PC-3 (cell line): ENCODE measurements around the gene ZBED4. TPM values are rescaled to one million over a fixed set of nuclear protein-coding genes. Genes with fewer than 3 reads are reported as not detected.

ENCODE experiments used
- ATAC-seq: fragments of 200-7000 bp; cut with Tn5 transposase; 2 replicates; pipeline ENCODE4 v1.9.1; 2020; ENCODE audit warnings: mild to moderate bottlenecking, moderate library complexity
- BruUV-seq: library from RNA; stranded (reverse); fragments of 400-500 nt; replicated peaks from 2 replicates; lab custom pipeline; 2021; lab: Mats Ljungman, UMichigan
- CTCF ChIA-PET: fragments of 300-600 bp; sonication (Branson Sonifier 250); formaldehyde crosslinking; loops from one replicate; lab custom pipeline; 2022; ENCODE audit warnings: antibody characterized with exemption; lab: Charles Lee
- POLR2A ChIA-PET: fragments of 300-600 bp; sonication (Branson Sonifier 250); formaldehyde crosslinking; loops from one replicate; lab custom pipeline; 2022; ENCODE audit warnings: antibody characterized with exemption; ENCODE audit not compliant: unreplicated experiment; lab: Charles Lee
- DNase-seq: peaks from one replicate; pipeline ENCODE4 v3.0.0-alpha.2; 2015
- H2AFZ ChIP-seq: fragments of 300-600 bp; sonication (generic); 2 replicates; pipeline ENCODE4 v1.6.0; 2016; ENCODE audit warnings: antibody characterized with exemption, low read length
- H3F3A ChIP-seq: fragments of 300-600 bp; sonication (generic); one replicate; pipeline ENCODE4 v1.6.0; 2017; ENCODE audit warnings: antibody characterized with exemption, low read length, control low read depth, mild to moderate bottlenecking; ENCODE audit not compliant: unreplicated experiment
- H3K27ac ChIP-seq: fragments of 300-600 bp; sonication (generic); 2 replicates; pipeline ENCODE4 v1.5.1; 2016; ENCODE audit warnings: mild to moderate bottlenecking, low read length
- H3K27me3 ChIP-seq: fragments of 300-600 bp; sonication (generic); 2 replicates; pipeline ENCODE4 v1.6.1; 2016; ENCODE audit warnings: low read length, mixed read lengths
- H3K36me3 ChIP-seq: fragments of 300-600 bp; sonication (generic); 2 replicates; pipeline ENCODE4 v1.6.1; 2016; ENCODE audit warnings: low read depth, mixed run types, low read length, mixed read lengths
- H3K4me1 ChIP-seq: fragments of 300-600 bp; sonication (generic); 2 replicates; pipeline ENCODE4 v1.5.1; 2016; ENCODE audit warnings: low read length; ENCODE audit not compliant: insufficient read depth
- H3K4me2 ChIP-seq: fragments of 300-600 bp; sonication (generic); 2 replicates; pipeline ENCODE4 v1.6.0; 2016; ENCODE audit warnings: low read length
- H3K4me3 ChIP-seq: fragments of 300-600 bp; sonication (generic); 2 replicates; pipeline ENCODE4 v1.5.1; 2016; ENCODE audit warnings: mild to moderate bottlenecking, low read length, mixed read lengths
- H3K79me2 ChIP-seq: fragments of 300-600 bp; sonication (generic); 2 replicates; pipeline ENCODE4 v1.6.1; 2017; ENCODE audit warnings: low read length, mixed read lengths
- H3K9ac ChIP-seq: fragments of 300-600 bp; sonication (generic); 2 replicates; pipeline ENCODE4 v1.6.0; 2016; ENCODE audit warnings: mild to moderate bottlenecking, low read length
- H3K9me2 ChIP-seq: fragments of 300-600 bp; sonication (generic); replicated peaks from 2 replicates; pipeline ENCODE4 v1.6.1; 2016; ENCODE audit warnings: mixed run types, low read length, mixed read lengths
- H3K9me3 ChIP-seq: fragments of 300-600 bp; sonication (generic); 2 replicates; pipeline ENCODE4 v1.6.1; 2016; ENCODE audit warnings: low read length, mixed read lengths
- H4K20me1 ChIP-seq: fragments of 300-600 bp; sonication (generic); 2 replicates; pipeline ENCODE4 v1.6.1; 2016; ENCODE audit warnings: low read length, mixed read lengths
- EZH2 ChIP-seq: fragments of 300-600 bp; sonication (generic); IDR thresholded peaks from one replicate; pipeline ENCODE4 v1.6.1; 2017; ENCODE audit warnings: antibody characterized with exemption, mild to moderate bottlenecking, low read length; ENCODE audit not compliant: unreplicated experiment
- EZH2phosphoT487 ChIP-seq: fragments of 300-600 bp; sonication (generic); IDR thresholded peaks from 2 replicates; pipeline ENCODE4 v1.6.1; 2018; ENCODE audit warnings: mild to moderate bottlenecking, antibody characterized with exemption, low read length, borderline replicate concordance
- intact Hi-C: fragments of 100-400 bp; cut with micrococcal nuclease; formaldehyde crosslinking; loops from 2 replicates; pipeline ENCODE4 v1.9.0; 2023
- total RNA-seq: library from RNA; depleted of rRNA; stranded (reverse); fragments of >200 nt; gene quantifications from 2 replicates; pipeline ENCODE4 v1.2.3, GENCODE V29; 2014
- TF ChIP-seq, protein P1 (sequence below): fragments of 300-600 bp; sonication (generic); conservative IDR thresholded peaks from 2 replicates; pipeline ENCODE4 v1.5.1; 2017; ENCODE audit warnings: antibody characterized with exemption, low read depth, mild to moderate bottlenecking, low read length

The ZBED4 gene
- total RNA-seq, 1 experiment from 2014 or later = 11.5 TPM

DNA sequence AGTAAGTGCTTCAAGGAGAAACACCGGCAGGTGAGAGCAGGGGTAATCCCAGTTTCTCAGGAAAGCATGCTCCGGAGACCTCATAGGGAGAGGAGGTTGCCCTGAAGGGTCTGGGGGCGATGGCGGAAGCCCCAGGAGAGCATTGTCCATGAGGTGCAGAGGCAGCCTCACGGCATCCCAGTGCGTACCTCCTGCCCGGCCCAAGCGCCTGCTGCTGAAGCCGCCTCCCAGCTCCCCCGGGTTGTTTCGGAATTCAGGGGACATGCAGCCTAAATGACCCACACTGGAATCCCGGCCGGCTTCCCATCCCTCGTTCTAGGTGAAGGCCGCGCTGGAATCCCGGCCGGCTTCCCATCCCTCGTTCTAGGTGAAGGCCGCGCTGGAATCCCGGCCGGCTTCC lies 2.7 kb downstream of the ZBED4 start:
- Histone ChIP-seq H3F3A (no peaks in the 10 kb centered on the region), H3K36me3 (no peaks in the 10 kb centered on the region; the same call in 1 of the 2 replicates), H3K4me3 (no peak overlapping the region), H3K27me3 (no peaks in the 10 kb centered on the region), H3K4me2 (peak overlapping the region; percentile 79; the same call in 1 of the 2 replicates), H3K27ac (no peak overlapping the region), H2AFZ (no peak overlapping the region), H3K9ac (no peak overlapping the region; the same call in 1 of the 2 replicates), H3K9me3 (no peaks in the 10 kb centered on the region), H3K9me2 (no peaks in the 10 kb centered on the region), H3K79me2 (peaks cover 72% of the 10 kb centered on the region), H3K4me1 (peaks cover 11% of the 10 kb centered on the region; the same call in 1 of the 2 replicates), H4K20me1 (peaks cover 23% of the 10 kb centered on the region)
- TF ChIP-seq, protein P1, sequence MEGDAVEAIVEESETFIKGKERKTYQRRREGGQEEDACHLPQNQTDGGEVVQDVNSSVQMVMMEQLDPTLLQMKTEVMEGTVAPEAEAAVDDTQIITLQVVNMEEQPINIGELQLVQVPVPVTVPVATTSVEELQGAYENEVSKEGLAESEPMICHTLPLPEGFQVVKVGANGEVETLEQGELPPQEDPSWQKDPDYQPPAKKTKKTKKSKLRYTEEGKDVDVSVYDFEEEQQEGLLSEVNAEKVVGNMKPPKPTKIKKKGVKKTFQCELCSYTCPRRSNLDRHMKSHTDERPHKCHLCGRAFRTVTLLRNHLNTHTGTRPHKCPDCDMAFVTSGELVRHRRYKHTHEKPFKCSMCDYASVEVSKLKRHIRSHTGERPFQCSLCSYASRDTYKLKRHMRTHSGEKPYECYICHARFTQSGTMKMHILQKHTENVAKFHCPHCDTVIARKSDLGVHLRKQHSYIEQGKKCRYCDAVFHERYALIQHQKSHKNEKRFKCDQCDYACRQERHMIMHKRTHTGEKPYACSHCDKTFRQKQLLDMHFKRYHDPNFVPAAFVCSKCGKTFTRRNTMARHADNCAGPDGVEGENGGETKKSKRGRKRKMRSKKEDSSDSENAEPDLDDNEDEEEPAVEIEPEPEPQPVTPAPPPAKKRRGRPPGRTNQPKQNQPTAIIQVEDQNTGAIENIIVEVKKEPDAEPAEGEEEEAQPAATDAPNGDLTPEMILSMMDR = no peak
- TF ChIP-seq EZH2phosphoT487 (no peak), EZH2 (no peak)
- no peak for DNase-seq
- BruUV-seq = no TSS peak
- ChIA-PET POLR2A (no interaction called here), CTCF (no interaction called here)
- ATAC-seq = no peak
- intact Hi-C loops = no loop called here

DNA sequence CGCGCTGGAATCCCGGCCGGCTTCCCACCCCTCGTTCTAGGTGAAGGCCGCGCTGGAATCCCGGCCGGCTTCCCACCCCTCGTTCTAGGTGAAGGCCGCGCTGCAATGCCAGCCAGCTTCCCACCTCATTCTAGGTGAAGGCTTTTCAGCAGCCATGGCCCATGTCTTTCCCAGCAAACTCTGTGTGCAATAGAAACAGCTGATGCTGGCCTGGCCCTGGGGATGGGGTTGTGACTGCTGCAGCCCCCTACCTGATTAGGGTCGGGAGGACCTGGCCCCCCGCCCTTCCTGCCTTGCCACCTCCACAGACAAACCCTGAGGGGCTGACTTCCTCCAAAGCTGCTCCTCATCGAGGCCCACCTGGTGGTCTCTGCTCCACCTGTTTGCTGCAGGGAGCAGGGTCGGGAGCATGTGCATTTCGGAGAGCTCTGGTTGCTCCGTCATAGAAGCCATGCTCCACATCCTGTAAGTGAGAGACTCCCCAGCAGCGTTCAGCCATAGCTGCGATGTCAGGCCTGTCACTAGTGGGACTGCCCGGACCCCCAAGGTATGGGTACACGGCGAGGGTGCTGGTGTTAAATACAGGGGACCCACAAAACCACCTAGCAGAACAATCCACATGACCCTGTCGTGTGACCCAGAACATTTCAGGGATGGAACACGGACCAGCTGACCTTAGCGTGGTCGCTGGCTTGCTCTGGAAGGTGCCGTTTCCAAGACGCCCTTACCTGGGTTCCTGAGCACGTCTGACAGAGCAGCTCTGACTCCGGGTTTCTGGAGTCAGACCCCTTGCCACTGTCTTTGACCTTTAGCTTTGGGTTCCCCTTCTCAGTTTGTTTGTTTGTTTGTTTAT lies 3.3 kb downstream of the ZBED4 start:
- BruUV-seq = no TSS peak
- Histone ChIP-seq H2AFZ (no peak overlapping the region), H3K9me2 (no peaks in the 10 kb centered on the region), H4K20me1 (peaks cover 28% of the 10 kb centered on the region), H3K4me1 (peaks cover 11% of the 10 kb centered on the region; the same call in 1 of the 2 replicates), H3K27ac (no peak overlapping the region), H3K79me2 (peaks cover 79% of the 10 kb centered on the region), H3K4me2 (no peak overlapping the region), H3K36me3 (no peaks in the 10 kb centered on the region; the same call in 1 of the 2 replicates), H3F3A (no peaks in the 10 kb centered on the region), H3K4me3 (no peak overlapping the region), H3K27me3 (no peaks in the 10 kb centered on the region), H3K9ac (no peak overlapping the region), H3K9me3 (no peaks in the 10 kb centered on the region)
- TF ChIP-seq, protein P1 = no peak
- no peak for TF ChIP-seq EZH2phosphoT487
- TF ChIP-seq EZH2 = no peak
- CTCF ChIA-PET = no interaction called here
- DNase-seq = no peak
- POLR2A ChIA-PET = no interaction called here
- ATAC-seq = no peak
- intact Hi-C loops = no loop called here

DNA sequence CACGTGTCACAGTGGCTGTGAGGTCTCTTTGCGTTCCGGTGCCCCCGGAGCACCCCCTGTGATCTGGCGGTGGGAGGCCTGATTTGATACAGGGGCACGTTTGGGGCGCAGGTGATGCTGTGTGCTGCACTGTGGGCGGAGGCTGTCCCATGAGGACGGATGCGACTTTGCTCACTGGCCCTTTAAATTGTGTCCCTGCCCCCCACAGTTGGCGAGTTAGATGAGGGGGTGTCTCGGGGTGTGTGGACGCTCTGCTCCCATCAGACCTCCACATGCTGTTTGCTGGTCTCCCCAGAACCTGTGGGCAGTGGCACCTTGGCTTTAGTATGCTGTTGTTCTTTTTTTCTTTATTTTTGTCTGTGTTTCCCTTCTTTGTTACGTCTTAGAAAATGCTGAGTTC lies 5.2 kb downstream of the ZBED4 start:
- no TSS peak for BruUV-seq
- Histone ChIP-seq H3K79me2 (peaks cover 95% of the 10 kb centered on the region), H3K27me3 (no peaks in the 10 kb centered on the region), H3K4me3 (no peak overlapping the region), H3K9ac (no peak overlapping the region), H3F3A (no peaks in the 10 kb centered on the region), H2AFZ (no peak overlapping the region), H3K9me2 (no peaks in the 10 kb centered on the region), H3K4me2 (no peak overlapping the region), H3K36me3 (no peaks in the 10 kb centered on the region; the same call in 1 of the 2 replicates), H4K20me1 (peaks cover 30% of the 10 kb centered on the region), H3K9me3 (no peaks in the 10 kb centered on the region), H3K27ac (no peak overlapping the region), H3K4me1 (peaks cover 11% of the 10 kb centered on the region; the same call in 1 of the 2 replicates)
- intact Hi-C loops = no loop called here
- ChIA-PET CTCF (no interaction called here), POLR2A (no interaction called here)
- ATAC-seq (no peak), DNase-seq (no peak)
- TF ChIP-seq, protein P1 = no peak
- TF ChIP-seq EZH2phosphoT487 (no peak), EZH2 (no peak)
